GM13976 (cell line): Measurements from ENCODE around the gene KMT5B.

Experiments
- DNase-seq: peaks from one replicate; pipeline ENCODE4 v3.0.0; 2012; ENCODE audit warnings: low spot score
- in situ Hi-C: fragments of 300-500 bp; cut with MboI; formaldehyde crosslinking; loops from one replicate; pipeline ENCODE4 v1.12.0; 2022; ENCODE audit warnings: low sequenced_read_pairs, mixed read lengths, inconsistent platforms; ENCODE audit not compliant: unreplicated experiment
- TF ChIP-seq, protein P1 (sequence below): IDR thresholded peaks from 2 replicates; pipeline ENCODE4 v1.5.1; 2012; ENCODE audit warnings: borderline replicate concordance, mild to moderate bottlenecking; ENCODE audit not compliant: insufficient read depth; ENCODE audit errors: extremely low read depth, missing control alignments, control extremely low read depth

The KMT5B gene

GRCh38 chr11:68136866-68137265, 76.2 kb downstream of the KMT5B start:
- no peak for DNase-seq
- in situ Hi-C loops: no loop called here
- TF ChIP-seq, protein P1, sequence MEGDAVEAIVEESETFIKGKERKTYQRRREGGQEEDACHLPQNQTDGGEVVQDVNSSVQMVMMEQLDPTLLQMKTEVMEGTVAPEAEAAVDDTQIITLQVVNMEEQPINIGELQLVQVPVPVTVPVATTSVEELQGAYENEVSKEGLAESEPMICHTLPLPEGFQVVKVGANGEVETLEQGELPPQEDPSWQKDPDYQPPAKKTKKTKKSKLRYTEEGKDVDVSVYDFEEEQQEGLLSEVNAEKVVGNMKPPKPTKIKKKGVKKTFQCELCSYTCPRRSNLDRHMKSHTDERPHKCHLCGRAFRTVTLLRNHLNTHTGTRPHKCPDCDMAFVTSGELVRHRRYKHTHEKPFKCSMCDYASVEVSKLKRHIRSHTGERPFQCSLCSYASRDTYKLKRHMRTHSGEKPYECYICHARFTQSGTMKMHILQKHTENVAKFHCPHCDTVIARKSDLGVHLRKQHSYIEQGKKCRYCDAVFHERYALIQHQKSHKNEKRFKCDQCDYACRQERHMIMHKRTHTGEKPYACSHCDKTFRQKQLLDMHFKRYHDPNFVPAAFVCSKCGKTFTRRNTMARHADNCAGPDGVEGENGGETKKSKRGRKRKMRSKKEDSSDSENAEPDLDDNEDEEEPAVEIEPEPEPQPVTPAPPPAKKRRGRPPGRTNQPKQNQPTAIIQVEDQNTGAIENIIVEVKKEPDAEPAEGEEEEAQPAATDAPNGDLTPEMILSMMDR: no peak

DNA sequence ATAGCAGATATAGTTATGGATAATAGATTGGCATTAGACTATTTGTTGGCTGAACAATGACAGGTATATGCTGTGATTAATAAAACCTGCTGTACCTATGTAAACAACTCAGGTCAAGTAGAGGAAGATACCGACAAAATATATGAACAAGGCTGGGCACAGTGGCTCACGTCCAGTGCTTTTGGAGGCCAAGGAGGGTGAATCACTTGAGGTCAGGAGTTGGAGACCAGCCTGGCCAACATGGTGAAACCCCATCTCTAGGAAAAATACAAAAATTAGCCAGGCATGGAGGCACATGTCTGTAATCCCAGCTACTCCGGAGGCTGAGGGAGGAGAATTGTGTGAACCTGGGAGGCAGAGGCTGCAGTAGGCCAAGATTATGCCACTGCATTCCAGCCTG, 77.9 kb downstream of the KMT5B start:
- no peak for DNase-seq
- in situ Hi-C loops: no loop called here
- TF ChIP-seq, protein P1: no peak

- in situ Hi-C loops: no loop called here
- TF ChIP-seq, protein P1: no peak
- no peak for DNase-seq
Observed at GRCh38 chr11:68133761-68134160, 79.3 kb downstream of the KMT5B start.

- in situ Hi-C loops: no loop called here
- DNase-seq: no peak
- TF ChIP-seq, protein P1: no peak
Observed at GRCh38 chr11:68130121-68130520, 83.0 kb downstream of the KMT5B start.

- DNase-seq: no peak
- TF ChIP-seq, protein P1: no peak
- in situ Hi-C loops: no loop called here
Observed at GRCh38 chr11:68128682-68129327, 84.3 kb downstream of the KMT5B start.

- in situ Hi-C loops: no loop called here
- peak; percentile 51 for DNase-seq
- TF ChIP-seq, protein P1: no peak
Observed at GRCh38 chr11:68127714-68128681, 85.1 kb downstream of the KMT5B start.
